T-helper 1 cell treated with Interleukin-12 subunit alpha and Interleukin-12 subunit beta and Interleukin-4 antibody, amounts not matched to agents 30 μg/mL and 1 μg/mL, for 36 hours (primary cell): ENCODE measurements around the gene STK33.
"Not testable (repeated sequence)": the region's sequence is repeated elsewhere in the genome, so short reads cannot be mapped to it uniquely, and the experiment has no call there.

Experiments
- H3K27ac Mint-ChIP-seq: one replicate; pipeline ENCODE4 v1.8.0; 2021; ENCODE audit warnings: mild to moderate bottlenecking, mixed read lengths
- H3K27me3 Mint-ChIP-seq: one replicate; pipeline ENCODE4 v1.8.0; 2021; ENCODE audit warnings: low read depth, mixed read lengths
- H3K36me3 Mint-ChIP-seq: one replicate; pipeline ENCODE4 v1.8.0; 2021; ENCODE audit warnings: low read depth, mixed read lengths
- H3K4me1 Mint-ChIP-seq: one replicate; pipeline ENCODE4 v1.8.0; 2021; ENCODE audit warnings: low read depth, mixed read lengths
- H3K4me3 Mint-ChIP-seq: one replicate; pipeline ENCODE4 v1.8.0; 2021; ENCODE audit warnings: mild to moderate bottlenecking, moderate library complexity, mixed read lengths
- H3K9me3 Mint-ChIP-seq: one replicate; pipeline ENCODE4 v1.8.0; 2021; ENCODE audit warnings: mixed read lengths

STK33 gene

GRCh38 chr11:8467806-8468205 is 126.2 kb downstream of the STK33 start:
- H3K9me3 Mint-ChIP-seq: peaks cover 14% of the 10 kb centered on the region
- not testable (repeated sequence) for H3K27ac Mint-ChIP-seq, H3K36me3 Mint-ChIP-seq, H3K4me1 Mint-ChIP-seq, H3K4me3 Mint-ChIP-seq, H3K27me3 Mint-ChIP-seq

GRCh38 chr11:8467356-8467755 is 126.7 kb downstream of the STK33 start:
- not testable (repeated sequence) for H3K27ac Mint-ChIP-seq, H3K27me3 Mint-ChIP-seq, H3K4me1 Mint-ChIP-seq, H3K4me3 Mint-ChIP-seq, H3K36me3 Mint-ChIP-seq
- peaks cover 14% of the 10 kb centered on the region for H3K9me3 Mint-ChIP-seq

- H3K9me3 Mint-ChIP-seq: peaks cover 14% of the 10 kb centered on the region
- H3K27me3 Mint-ChIP-seq, H3K27ac Mint-ChIP-seq, H3K4me3 Mint-ChIP-seq, H3K4me1 Mint-ChIP-seq, H3K36me3 Mint-ChIP-seq: not testable (repeated sequence)
Observed at GRCh38 chr11:8466884-8467283, 127.1 kb downstream of the STK33 start.

DNA sequence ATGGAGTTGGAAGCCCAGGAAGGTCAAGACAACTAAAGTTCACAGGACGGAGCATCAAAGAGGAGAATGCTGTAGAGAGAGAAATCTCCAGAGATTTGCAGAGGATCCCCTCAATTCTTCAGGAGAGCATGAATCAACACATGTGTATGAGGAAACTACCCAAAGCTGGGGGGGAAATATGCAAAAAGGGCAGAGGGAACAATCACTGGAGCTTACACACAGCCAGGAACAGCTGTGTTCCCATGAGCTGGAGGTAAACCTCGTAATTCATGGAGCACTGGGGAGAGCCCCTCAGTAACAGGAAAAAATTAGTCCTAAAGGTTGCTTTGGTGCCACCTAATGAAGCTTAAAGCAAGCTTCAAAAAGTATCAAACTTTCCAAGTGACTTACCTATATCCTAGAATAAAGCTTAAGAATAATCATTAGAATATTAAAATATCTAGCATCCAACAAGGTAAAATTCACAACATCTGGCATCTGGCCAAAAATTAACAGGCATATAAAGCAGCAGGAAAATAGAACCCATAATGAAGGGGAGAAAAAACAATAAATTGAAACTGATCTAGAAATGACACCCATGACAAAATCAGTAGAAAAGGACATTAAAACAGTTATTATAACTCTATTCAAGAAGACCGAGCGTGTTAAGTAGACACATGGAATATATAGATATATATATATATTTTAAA is 134.2 kb downstream of the STK33 start:
- H3K27me3 Mint-ChIP-seq: no peaks in the 10 kb centered on the region
- no peak overlapping the region for H3K4me3 Mint-ChIP-seq
- H3K4me1 Mint-ChIP-seq: no peaks in the 10 kb centered on the region
- H3K36me3 Mint-ChIP-seq: no peaks in the 10 kb centered on the region
- no peak overlapping the region for H3K27ac Mint-ChIP-seq
- no peaks in the 10 kb centered on the region for H3K9me3 Mint-ChIP-seq

DNA sequence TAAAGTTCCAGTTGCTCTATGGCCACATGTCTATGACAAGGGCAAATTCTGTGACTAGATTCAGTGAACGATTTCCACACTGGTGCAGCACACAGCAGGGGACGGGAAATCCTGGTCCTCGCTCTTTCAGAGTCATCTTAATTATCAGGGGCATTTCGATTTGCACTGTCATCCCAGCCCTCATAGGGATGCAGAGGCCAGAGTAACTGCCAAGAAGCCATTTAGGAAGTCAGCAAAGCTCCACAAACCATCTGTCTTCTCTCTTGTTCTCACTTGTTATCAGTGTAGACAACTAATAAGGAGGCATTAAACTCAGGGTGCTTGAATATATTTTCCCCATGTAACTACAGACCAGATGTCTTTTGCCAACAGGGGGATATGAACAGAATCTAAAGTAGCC is 151.7 kb downstream of the STK33 start:
- H3K4me1 Mint-ChIP-seq: no peaks in the 10 kb centered on the region
- peaks cover 2% of the 10 kb centered on the region for H3K27me3 Mint-ChIP-seq
- no peaks in the 10 kb centered on the region for H3K9me3 Mint-ChIP-seq
- H3K27ac Mint-ChIP-seq: no peak overlapping the region
- H3K4me3 Mint-ChIP-seq: no peak overlapping the region
- no peaks in the 10 kb centered on the region for H3K36me3 Mint-ChIP-seq

DNA sequence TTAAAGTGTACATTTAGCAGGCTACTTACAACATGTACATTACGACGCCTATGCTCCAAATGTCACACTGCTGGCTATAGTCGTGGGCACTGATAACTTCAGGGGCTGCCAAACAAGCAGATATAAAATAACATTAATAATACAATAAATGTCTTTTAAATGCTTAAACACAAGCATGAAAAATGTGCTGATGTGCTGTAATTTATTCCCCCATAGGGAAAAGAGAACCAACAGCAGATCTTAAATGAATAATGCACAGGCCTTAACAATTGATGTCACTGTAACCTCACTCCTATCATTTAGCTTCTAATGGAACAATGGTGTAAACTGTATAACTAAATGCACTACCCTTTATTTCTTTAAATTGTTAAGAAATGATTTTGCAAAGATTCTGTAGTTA is 153.4 kb downstream of the STK33 start:
- H3K9me3 Mint-ChIP-seq: no peaks in the 10 kb centered on the region
- no peak overlapping the region for H3K4me3 Mint-ChIP-seq
- no peaks in the 10 kb centered on the region for H3K36me3 Mint-ChIP-seq
- H3K4me1 Mint-ChIP-seq: no peaks in the 10 kb centered on the region
- peaks cover 2% of the 10 kb centered on the region for H3K27me3 Mint-ChIP-seq
- H3K27ac Mint-ChIP-seq: no peak overlapping the region

- no peaks in the 10 kb centered on the region for H3K4me1 Mint-ChIP-seq
- H3K4me3 Mint-ChIP-seq: no peak overlapping the region
- H3K27ac Mint-ChIP-seq: no peak overlapping the region
- peaks cover 7% of the 10 kb centered on the region for H3K27me3 Mint-ChIP-seq
- H3K36me3 Mint-ChIP-seq: no peaks in the 10 kb centered on the region
- H3K9me3 Mint-ChIP-seq: no peaks in the 10 kb centered on the region
Observed at GRCh38 chr11:8429483-8429882, 164.5 kb downstream of the STK33 start.

- Mint-ChIP-seq H3K27ac (no peak overlapping the region), H3K4me1 (no peaks in the 10 kb centered on the region), H3K9me3 (no peaks in the 10 kb centered on the region), H3K27me3 (peaks cover 7% of the 10 kb centered on the region), H3K4me3 (no peak overlapping the region), H3K36me3 (no peaks in the 10 kb centered on the region)
Observed at GRCh38 chr11:8426076-8426475, 168.0 kb downstream of the STK33 start.

DNA sequence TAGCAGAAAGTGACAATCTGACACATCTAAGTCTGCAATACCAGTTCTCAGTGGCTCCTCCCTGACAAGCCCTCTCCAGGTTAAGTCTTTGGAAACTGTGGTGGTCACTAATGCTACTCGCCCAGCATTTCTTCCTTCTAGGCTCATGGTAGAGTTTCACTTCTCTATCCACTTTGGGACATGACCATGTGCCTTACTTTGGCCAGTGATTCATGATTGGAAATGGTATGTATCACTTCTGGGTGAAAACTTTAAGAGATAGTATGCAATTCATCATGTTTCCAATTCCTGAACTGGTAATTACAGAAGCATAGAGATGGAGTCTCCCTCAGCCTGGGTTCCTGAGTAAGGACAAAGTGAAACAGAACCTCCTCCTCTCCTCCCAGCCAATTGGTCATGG is 178.8 kb downstream of the STK33 start:
- H3K27me3 Mint-ChIP-seq: no peaks in the 10 kb centered on the region
- H3K4me3 Mint-ChIP-seq: no peak overlapping the region
- H3K4me1 Mint-ChIP-seq: no peaks in the 10 kb centered on the region
- no peak overlapping the region for H3K27ac Mint-ChIP-seq
- no peaks in the 10 kb centered on the region for H3K9me3 Mint-ChIP-seq
- no peaks in the 10 kb centered on the region for H3K36me3 Mint-ChIP-seq

DNA sequence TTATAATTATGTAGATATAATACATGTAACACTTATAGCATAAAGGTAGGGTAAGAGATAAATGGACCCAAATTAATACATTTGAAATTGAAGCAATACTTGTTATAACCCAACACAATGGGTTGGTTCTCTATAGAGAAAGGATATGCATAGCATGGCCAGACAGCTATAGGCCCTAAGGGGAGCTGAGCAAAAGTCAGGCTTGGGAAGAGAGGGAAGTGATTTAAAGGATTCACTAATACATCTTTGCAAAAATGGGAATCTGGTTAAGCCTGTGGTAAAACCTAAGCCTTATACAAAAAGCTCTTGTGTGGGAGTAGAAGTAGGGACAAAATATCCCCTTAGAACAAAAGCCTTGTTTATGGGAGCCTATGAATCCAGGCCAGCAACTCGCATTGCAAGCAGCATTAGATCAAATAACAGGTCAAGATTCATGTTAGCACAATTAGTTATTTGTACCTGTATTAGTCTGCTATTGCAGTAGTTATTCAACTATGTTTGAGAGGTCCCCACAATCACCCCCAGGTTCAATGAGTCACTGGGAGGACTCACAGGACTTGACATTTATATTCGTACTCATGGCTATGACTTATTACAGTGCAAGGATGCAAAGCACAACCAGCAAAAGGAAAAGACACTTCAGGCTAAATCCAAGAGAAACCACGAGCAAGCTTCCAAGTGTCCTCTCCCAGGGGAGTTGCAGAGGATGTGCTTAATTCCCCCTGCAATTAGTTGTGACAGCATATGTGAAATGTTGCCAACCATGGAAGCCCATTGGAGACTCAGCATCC is 185.7 kb downstream of the STK33 start:
- Mint-ChIP-seq H3K9me3 (no peaks in the 10 kb centered on the region), H3K27ac (no peak overlapping the region)

GRCh38 chr11:8403310-8403709 is 190.7 kb downstream of the STK33 start:
- Mint-ChIP-seq H3K27ac (no peak overlapping the region), H3K36me3 (no peaks in the 10 kb centered on the region), H3K4me3 (no peak overlapping the region), H3K4me1 (no peaks in the 10 kb centered on the region), H3K9me3 (peaks cover 4% of the 10 kb centered on the region), H3K27me3 (no peaks in the 10 kb centered on the region)

More for the DNA sequence above, 185.7 kb downstream of the STK33 start:
- H3K27me3 Mint-ChIP-seq: no peaks in the 10 kb centered on the region
- H3K36me3 Mint-ChIP-seq: no peaks in the 10 kb centered on the region
- no peaks in the 10 kb centered on the region for H3K4me1 Mint-ChIP-seq
- H3K4me3 Mint-ChIP-seq: no peak overlapping the region

DNA sequence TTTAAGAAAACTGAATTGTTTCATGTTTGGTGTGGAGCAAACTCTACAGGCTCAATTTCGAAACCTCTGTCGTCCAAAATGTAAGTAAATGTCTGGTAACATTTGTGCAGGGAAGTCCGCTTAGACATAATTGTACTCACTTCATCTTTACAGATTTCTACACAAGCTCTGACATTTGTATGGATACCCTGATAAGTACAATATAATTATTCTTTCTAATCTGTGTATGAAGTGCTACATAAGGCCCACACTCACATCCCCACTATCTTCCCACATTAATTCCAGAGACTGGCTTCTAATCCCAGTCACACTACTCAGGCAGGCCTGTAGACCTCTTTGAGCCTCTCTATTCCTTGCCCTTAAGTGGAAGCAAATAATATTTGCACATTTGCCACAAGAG is 201.1 kb downstream of the STK33 start:
- Mint-ChIP-seq H3K36me3 (no peaks in the 10 kb centered on the region), H3K4me1 (no peaks in the 10 kb centered on the region), H3K27ac (no peak overlapping the region), H3K9me3 (peaks cover 4% of the 10 kb centered on the region), H3K27me3 (no peaks in the 10 kb centered on the region), H3K4me3 (no peak overlapping the region)

DNA sequence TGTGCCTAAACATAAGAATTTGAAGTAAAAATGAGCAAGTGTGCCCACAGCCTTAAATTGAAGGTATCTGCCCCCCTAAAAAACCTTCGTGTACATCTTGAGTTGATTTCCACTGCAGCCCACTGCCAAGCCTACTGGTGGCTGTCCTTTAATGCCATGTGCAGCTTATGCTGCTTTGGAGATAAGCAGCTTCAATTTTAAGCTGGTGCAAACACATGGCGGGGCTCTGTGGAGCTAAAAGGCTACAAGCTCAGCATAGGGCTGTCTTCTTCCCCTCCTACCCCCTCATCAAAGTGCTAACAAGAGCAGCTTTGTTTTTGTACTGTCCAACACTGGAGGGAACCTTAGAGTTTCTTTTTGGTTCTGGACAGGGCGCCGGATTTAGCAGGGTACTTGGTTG is 201.9 kb downstream of the STK33 start:
- no peaks in the 10 kb centered on the region for H3K36me3 Mint-ChIP-seq

DNA sequence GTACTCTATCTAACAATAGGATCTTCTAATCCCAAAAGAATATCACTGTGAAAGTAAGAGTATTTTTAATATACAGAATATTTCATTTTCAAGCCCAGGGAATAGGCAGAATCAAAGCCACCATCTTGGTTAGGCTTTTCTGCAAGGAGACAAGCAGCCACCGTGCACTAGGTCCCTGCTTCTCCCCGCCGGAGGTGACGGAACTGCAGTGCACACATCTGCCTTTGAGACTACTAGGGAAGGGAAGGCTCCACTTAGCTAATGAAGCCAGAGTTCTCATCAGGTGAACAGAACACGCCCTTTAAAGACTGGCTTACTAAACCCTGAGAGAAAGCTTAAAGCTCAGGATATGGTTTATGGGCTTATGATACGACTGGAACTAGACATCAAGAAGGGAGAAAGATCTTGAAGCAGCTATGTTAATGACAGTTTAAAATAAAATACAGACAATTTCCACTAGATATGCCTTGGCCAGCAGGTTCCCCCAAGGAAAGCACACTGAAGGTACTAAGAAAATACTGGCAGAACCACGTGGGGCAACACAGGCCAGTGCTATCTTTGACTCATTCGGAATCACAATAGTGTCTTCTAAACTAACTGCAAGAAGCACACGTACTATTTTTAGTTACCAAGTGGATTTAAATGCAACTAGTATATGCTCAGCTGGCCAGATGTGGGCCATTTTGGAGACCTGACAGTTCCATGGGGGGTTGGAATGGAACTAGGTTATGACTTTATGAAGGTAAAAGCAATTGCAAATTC is 203.0 kb downstream of the STK33 start:
- Mint-ChIP-seq H3K27ac (no peak overlapping the region), H3K4me3 (no peak overlapping the region), H3K36me3 (no peaks in the 10 kb centered on the region), H3K9me3 (no peaks in the 10 kb centered on the region), H3K27me3 (no peaks in the 10 kb centered on the region), H3K4me1 (no peaks in the 10 kb centered on the region)

More for the DNA sequence above, 201.9 kb downstream of the STK33 start:
- H3K9me3 Mint-ChIP-seq: no peaks in the 10 kb centered on the region
- H3K4me3 Mint-ChIP-seq: no peak overlapping the region
- H3K27me3 Mint-ChIP-seq: no peaks in the 10 kb centered on the region
- no peak overlapping the region for H3K27ac Mint-ChIP-seq
- H3K4me1 Mint-ChIP-seq: no peaks in the 10 kb centered on the region
